Stimulated activated CD8-positive, alpha-beta memory T cell treated with anti-CD3 and anti-CD28 coated beads, Interleukin-7, amount 100 ng/mL, for 1 hour (primary cell): Measurements from ENCODE around the gene DAND5.
"Not testable (repeated sequence)": the region's sequence is repeated elsewhere in the genome, so short reads cannot be mapped to it uniquely, and the experiment has no call there.

Experiments used
- DNase-seq, 2 donors: peaks; one replicate each; pipeline ENCODE4 v3.0.0-alpha.2; 2020; ENCODE audit warnings: low read depth in 2 of 2

The DAND5 gene

GRCh38 chr19:12946092-12946721 lies 23.2 kb upstream of the DAND5 start:
- DNase-seq = no peak

- DNase-seq = no peak
These were observed 22.5 kb upstream of the DAND5 start for GRCh38 chr19:12946731-12947496.

- no peak for DNase-seq
These were observed 21.4 kb upstream of the DAND5 start for GRCh38 chr19:12947702-12948611.

GRCh38 chr19:12948612-12949362 lies 20.6 kb upstream of the DAND5 start:
- no peak for DNase-seq

- DNase-seq = no peak
These were observed 19.8 kb upstream of the DAND5 start for GRCh38 chr19:12949363-12950283.

GRCh38 chr19:12952050-12952449 lies 17.3 kb upstream of the DAND5 start:
- not testable (repeated sequence) for DNase-seq

GRCh38 chr19:12952488-12953137 lies 16.8 kb upstream of the DAND5 start:
- no peak for DNase-seq

GRCh38 chr19:12953138-12953798 lies 16.1 kb upstream of the DAND5 start:
- no peak for DNase-seq

- no peak for DNase-seq
These were observed 15.4 kb upstream of the DAND5 start for GRCh38 chr19:12953799-12954611.

- no peak for DNase-seq
These were observed 14.8 kb upstream of the DAND5 start for GRCh38 chr19:12954612-12954962.

GRCh38 chr19:12955575-12955974 lies 13.8 kb upstream of the DAND5 start:
- DNase-seq = not testable (repeated sequence)

- DNase-seq = no peak
These were observed 13.4 kb upstream of the DAND5 start for GRCh38 chr19:12955996-12956395.

GRCh38 chr19:12956446-12957388 lies 12.7 kb upstream of the DAND5 start, which contains the start of gene GADD45GIP1:
GADD45GIP1 (minus strand) TSS chr19:12957223; CDS start chr19:12957212, 11 bp downstream.
- DNase-seq = peak; percentile 62

- DNase-seq = not testable (repeated sequence)
These were observed 11.9 kb upstream of the DAND5 start for GRCh38 chr19:12957389-12957952.

- no peak for DNase-seq
These were observed 9.9 kb upstream of the DAND5 start for GRCh38 chr19:12959481-12959880.

- DNase-seq = peak; percentile 56 to 63
These were observed 4.2 kb upstream of the DAND5 start for GRCh38 chr19:12965017-12965811.
